GM12891 (cell line): ENCODE results near the gene AP3B1.

Source experiments
- PAX5 ChIP-seq: IDR thresholded peaks from 2 replicates; pipeline ENCODE4 v1.6.1; 2011; ENCODE audit warnings: low read length, moderate library complexity, mild to moderate bottlenecking; ENCODE audit not compliant: insufficient read depth, severe bottlenecking
- POLR2A ChIP-seq: IDR thresholded peaks from 2 replicates; pipeline ENCODE4 v1.6.1; 2011; ENCODE audit warnings: low read depth, low read length, control low read depth
- POLR2AphosphoS5 ChIP-seq: IDR thresholded peaks from 2 replicates; pipeline ENCODE4 v1.6.1; 2011; ENCODE audit warnings: low read depth, low read length, control low read depth
- POU2F2 ChIP-seq: IDR thresholded peaks from 2 replicates; pipeline ENCODE4 v1.6.1; 2011; ENCODE audit warnings: low read depth, mild to moderate bottlenecking, control low read depth, low read length, moderate library complexity
- SPI1 ChIP-seq: IDR thresholded peaks from 2 replicates; pipeline ENCODE4 v1.6.1; 2011; ENCODE audit warnings: low read depth, low read length, control low read depth
- TAF1 ChIP-seq: IDR thresholded peaks from 2 replicates; pipeline ENCODE4 v1.6.1; 2011; ENCODE audit warnings: low read depth, low read length, control low read depth

DNA sequence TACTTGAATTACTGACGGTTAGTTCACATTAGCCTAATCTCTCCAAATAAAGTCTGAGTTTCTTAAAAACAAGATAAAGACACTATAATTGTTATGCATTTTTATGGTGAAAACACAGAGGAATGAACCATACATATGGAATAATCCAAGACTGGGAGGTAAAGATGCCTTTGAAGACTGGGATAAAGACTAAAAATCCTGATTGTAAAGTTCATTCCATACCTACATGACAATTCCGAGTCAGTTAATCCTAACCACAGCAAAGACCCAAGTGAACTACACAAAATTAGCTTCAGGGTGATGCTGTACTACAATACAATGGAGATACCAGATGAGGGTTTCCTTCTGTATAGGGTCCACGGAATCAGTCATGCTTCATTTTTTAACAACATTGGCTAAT, 6.3 kb downstream of the AP3B1 start:
- no peak for TF ChIP-seq POLR2AphosphoS5
- TF ChIP-seq POLR2A: no peak
- TF ChIP-seq TAF1: no peak
- TF ChIP-seq SPI1: no peak
- TF ChIP-seq POU2F2: no peak
- no peak for TF ChIP-seq PAX5
